ENCODE results near the gene PRICKLE1.
"Not testable (repeated sequence)": the region's sequence is repeated elsewhere in the genome, so short reads cannot be mapped to it uniquely, and the experiment has no call there.

The PRICKLE1 gene

DNA sequence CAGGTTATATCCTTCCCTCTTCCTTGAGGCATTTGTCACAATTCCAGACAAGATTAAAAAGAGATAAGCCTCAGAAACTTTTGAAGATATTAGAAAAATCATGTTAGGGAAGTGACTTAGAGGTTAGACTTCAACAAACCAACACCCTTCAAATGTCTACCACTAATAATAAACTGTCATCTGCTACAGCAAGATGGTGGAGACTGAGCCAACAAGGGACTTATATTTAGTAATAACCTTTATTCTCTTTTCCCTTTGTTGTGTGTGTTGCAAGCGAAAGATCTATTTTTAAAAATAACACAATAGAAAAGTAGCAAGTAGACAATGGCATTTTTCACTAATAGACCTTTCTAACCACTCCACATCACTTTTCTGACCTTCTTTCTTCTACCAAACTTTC is 28.6 kb downstream of the PRICKLE1 start:
- DNase-seq (ENCODE audit: insufficient read length, low spot score) (no peak), FAIRE-seq (no peak)

DNA sequence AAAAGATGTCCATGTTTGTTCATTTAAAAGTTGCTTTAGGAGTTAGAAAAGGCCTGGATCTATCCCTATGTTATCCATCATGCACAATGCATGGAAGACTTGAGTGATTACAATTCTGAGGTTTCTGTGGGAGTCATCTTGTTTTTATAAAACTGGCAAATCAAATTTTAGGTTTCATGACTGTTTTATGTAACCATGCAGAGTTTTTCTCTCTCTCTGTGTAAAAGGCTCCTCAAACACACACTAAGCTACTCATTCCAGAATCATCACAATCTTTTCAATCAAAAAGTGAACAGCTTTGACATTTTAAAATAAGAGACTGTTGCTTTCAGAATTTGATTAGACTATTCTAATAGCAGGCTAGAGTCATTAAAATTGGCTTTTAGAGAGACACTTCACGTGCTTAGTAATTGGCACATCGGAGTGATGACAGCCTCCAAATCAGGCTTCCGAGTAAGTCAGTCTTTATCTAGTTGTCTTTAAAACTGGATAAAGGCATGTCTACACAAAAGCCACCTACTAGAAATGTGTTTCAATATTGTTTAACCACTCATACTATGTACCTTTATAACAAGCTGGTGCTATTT is 31.9 kb downstream of the PRICKLE1 start:
- no peak for FAIRE-seq
- DNase-seq (ENCODE audit: insufficient read length, low spot score) = no peak

DNA sequence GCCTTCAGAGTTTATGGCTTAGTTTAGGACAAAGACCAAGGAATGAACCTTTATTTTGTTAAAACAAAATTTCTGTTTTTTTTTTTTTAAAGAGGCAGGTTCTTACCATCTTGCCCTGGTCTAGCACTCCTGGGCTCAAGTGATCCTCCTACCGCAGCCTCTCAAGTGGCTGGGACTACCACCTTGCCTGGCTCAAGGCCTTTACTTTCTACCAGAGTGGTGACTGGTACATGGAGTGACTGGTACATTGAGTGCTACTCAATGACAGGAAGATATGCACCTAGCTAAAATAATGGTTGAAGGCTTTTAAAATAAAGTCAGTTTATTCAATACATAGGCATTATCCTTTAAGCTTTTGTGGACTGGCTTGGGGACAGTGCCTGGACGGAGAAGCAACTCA is 32.6 kb downstream of the PRICKLE1 start:
- DNase-seq (ENCODE audit: insufficient read length, low spot score) (no peak), FAIRE-seq (no peak)

DNA sequence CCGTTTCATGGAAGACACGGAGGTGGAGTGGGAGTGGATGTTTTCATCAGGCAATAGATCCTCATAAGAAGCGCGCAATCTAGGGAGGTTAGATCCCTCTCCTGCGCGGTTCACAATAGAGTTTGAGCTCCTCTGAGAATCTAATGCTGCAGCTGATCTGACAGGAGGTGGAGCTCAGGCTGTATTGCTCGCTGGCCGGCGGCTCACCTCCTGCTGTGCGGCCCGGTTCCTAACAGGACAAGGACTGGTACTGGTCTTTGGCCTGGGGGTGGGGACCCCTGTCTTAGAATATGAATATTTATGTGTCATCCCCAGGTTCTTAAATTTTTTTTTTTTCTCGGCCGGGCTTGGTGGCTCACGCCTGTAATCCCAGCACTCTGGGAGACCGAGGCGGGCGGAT is 36.7 kb downstream of the PRICKLE1 start:
- FAIRE-seq = no peak
- DNase-seq (ENCODE audit: insufficient read length, low spot score) = no peak

DNA sequence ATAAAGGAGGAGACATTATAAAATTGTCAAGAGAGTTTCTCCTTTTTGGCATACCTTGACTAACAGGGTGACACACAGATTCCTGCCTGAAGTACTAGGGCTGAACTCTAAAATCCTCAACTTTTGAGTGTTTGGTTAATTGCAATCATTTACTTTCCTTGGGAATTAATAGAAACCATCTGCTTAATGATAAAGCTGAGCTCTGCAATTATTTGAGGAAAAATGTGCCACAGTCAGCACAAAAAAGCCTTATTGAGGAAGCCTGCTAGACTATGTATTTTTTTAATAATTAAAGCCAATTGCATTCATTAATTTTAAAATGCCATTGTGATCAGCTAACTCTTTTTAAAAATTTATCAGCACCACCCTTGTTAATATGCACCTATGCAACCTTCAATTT is 38.7 kb downstream of the PRICKLE1 start:
- DNase-seq (ENCODE audit: insufficient read length, low spot score) (no peak), FAIRE-seq (no peak)

DNA sequence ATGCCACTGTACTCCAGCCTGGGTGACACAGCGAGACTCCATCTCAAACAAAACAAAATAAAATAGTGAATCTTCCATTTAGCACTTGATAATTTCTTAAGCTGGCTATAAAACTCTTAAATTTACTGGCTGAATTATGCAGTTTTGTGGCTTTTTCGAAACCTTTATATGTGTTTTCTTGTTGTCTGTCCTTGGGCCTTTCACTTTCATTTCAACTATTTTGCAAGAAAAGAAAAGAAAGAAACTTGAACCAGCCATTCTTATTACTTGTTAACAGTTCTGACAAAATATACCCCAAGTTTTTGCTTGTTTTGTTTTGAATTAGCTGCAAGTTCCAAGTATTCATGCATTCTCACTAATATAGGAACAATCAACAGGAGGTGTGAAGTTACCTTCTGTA is 42.8 kb downstream of the PRICKLE1 start:
- DNase-seq (ENCODE audit: insufficient read length, low spot score) (no peak), FAIRE-seq (no peak)

DNA sequence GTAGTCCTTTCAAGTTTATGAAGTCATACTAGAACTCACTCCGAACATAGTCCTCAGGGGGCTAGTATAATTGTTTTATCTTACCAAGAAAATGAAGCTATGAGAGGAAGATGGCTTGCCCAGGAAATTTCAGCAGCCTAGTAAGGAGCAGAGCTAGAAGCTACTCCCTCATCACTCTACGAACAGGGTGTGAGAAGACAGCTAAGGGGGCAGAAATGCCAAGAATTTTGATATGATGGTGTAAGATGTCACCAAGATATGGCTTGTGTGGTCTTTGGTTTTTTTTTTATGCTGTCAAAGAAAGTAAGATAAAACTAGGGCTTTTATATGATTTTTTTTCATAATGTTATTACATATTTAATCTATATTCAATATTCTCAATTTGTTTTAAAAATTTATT is 47.6 kb downstream of the PRICKLE1 start:
- no peak for FAIRE-seq
- DNase-seq (ENCODE audit: insufficient read length, low spot score) = peak; percentile 24

DNA sequence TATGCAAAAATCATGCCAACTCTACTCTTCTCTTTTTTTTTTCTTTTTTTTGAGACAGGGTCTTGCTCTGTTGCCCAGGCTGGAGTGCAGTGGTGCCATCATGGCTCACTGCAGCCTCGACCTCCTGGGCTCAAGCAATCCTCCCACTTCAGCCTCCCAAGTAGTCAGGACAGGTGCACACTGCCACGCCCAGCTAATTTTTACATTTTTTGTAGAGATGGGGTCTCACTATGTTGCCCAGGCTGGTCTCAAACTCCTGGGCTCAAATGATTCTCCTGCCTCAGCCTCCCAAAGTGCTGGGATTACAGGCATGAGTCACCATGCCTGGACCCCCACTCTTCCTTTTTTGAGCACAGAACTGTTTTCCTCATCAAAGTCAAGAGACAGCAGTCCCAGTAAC is 48.2 kb downstream of the PRICKLE1 start:
- DNase-seq (ENCODE audit: insufficient read length, low spot score); FAIRE-seq: not testable (repeated sequence)

DNA sequence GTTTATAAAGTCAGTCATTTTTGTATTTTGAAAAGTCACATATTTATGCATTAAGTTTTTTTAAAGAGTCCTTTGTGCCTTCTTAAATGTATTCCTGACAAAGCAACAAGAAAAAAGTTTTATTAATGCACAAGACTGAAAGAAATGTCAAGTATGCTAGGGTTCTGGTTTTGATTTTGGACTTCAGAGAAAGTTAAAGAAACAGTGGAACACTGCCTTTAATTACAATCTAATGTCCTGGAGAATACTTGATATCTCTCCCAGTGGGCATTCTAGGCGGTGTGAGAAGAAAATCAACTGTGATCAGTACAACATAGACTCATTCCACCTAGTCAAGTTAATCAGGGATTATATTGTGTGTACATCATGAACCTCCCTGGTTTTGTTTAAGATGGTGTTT is 49.9 kb downstream of the PRICKLE1 start:
- no peak for FAIRE-seq

DNA sequence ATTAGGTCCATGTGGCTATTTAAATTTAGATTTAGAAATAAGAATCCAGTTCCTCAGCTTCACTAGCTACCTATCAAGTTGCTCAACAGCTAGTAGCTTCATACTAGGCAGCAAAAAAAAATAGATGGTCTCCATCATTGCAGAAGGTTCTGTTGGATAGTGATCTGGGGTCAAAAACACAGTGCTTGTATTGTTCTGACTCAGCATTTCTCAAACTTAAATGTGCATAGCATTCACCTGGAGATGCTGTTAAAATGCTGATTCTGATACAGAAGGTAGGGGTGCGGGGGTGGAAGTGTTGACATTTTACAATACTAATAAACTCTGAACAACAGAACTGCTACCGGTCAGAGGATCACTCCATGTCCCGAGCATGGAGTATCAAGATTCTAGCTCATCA is 51.3 kb downstream of the PRICKLE1 start:
- DNase-seq (ENCODE audit: insufficient read length, low spot score) (no peak), FAIRE-seq (no peak)

More for the DNA sequence above, 49.9 kb downstream of the PRICKLE1 start:
- DNase-seq (ENCODE audit: insufficient read length, low spot score) = no peak

DNA sequence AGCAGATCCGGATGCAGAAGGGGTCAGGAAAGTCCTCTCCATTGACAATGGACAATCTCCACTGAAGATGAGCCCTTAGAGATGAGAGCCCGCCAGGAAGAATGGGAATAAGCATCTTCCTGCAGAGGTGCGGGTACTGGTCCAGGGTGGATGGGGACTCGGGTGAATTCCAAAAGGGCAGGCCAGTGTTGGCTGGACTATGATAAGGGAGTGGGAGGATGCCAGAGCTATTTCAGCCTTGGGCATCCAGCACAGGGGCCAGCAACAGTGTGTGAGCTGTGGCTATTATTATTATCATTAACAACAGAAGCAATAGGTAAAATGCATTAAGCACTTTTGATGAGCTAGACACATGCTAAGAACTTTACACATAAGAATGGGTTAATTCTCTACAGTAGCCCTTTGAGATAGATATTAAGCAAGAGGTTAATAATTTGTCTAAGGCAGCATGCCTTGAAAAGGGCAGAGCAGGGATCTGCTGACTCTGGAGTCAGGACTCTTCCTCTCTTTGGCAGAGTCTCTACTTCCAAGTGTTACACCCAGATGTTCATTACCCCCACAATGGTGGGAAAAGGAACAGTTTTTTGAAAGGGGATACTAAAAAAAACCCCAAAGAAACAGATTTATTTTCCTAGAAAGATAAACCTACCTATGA is 55.2 kb downstream of the PRICKLE1 start:
- DNase-seq (ENCODE audit: insufficient read length, low spot score) (no peak), FAIRE-seq (no peak)

DNA sequence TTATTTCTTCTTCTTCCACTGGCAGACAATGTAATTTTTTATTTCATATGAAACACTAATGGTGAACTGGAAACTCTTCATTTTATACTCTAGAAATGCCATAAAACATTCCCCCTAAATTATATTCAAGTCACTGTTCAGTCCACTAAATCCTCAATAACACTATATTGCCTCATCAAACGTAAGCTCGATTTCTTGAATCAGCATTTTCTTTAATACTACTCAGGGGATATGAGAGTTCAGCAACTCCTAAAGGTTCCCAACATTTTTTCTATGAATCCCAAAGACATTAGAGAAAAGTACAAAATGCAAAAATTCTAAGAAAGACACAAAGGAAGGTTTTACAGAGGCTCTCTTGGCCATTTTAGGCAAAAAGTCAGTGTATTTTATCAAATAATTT is 59.3 kb downstream of the PRICKLE1 start:
- DNase-seq (ENCODE audit: insufficient read length, low spot score) (no peak), FAIRE-seq (no peak)

DNA sequence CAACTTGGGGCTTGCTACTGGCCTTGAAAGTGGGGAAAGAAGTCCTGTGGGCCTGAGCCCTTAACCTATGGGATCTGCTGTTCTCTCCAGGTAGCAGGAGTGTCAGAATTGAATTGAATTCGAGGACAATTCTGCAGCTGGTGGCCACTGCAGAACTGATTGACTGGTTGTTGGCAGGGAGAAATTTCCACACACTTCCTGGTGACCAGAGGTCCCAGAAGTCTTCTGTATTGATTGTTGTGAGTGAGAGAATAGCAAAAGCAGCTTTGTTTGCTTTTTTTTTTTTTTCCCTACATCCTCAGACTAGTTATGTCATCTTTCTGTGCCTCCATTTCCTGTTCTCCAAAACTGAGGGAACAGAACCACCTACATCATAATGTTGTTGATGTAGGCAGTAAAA is 64.1 kb downstream of the PRICKLE1 start:
- FAIRE-seq (no peak), DNase-seq (ENCODE audit: insufficient read length, low spot score) (no peak)

DNA sequence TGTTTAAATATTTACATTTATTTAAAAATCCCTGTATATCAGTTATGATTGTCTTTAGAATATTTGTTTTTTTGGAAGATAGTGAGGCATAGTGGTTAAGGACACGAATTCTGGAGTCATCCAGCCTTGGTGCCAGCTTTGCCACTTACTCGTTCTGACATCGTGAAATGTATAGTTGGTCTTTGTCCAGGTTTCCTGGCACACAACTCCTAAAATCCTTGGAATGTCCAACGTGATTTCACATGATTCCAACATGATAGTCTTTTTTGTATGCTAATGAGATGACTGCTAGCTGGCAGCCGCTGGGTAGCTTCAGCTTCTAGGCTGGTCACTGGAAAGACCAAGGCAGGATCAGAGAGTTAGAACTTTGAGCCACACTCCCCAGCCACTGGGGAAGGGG is 64.8 kb downstream of the PRICKLE1 start:
- DNase-seq (ENCODE audit: insufficient read length, low spot score) (no peak), FAIRE-seq (no peak)

DNA sequence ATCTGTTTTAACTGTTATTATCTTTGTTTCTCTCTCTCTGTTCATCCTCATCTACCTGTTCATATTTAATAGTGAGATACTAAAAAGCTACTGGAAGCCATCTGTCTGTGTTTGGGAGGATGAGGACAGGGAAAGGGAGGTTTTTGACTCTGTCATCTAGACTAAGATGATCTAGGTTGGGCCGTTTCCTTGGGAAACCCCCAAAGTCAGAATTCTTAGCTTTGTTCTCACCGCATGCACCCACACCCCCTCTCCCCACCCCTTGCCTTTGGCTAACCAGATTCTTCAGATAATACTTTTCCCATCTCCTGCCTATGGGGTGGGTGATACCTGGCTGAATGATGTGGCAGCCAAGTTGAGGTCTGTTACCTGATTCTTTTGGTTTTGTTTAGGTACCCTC is 73.0 kb downstream of the PRICKLE1 start:
- no peak for DNase-seq (ENCODE audit: insufficient read length, low spot score)
- FAIRE-seq = no peak

DNA sequence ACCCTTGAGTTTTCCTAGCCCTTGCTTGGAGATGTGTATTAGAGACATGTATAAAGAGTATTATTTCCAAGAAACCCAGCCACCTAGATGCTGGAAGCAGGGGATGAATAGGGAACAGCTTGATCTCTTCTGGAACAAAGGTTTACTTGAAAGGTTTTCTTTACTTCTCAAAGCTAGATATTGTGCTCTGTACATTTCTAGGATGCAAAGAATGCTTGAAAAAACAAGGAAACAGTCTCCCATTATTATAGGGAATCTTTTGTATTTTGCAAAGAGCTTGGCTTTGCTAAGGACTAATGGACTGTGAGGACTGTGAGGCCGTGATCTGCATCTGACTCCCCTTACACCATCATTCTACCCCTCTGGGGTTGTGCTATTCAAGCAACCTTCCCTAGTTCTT is 77.9 kb downstream of the PRICKLE1 start:
- DNase-seq (ENCODE audit: insufficient read length, low spot score) (no peak), FAIRE-seq (no peak)

DNA sequence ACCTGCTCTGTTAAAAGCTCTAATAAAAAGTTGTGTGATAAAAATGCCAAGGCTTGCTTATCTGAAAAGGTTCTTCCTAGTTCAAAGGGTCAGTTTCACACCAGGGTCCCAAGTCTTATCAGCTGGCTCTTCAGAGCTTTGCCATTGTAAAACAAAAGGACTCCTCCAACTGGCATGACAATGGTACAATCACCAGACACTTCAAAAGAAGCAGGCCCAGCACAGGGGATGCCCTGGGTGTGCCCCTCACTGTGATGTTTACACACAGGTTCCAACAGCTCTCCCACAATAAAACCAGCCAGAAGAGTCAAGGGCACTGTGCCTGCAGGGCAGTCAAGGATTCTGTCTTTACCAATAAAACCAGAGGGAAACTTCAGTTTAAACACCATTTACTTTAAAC is 78.7 kb downstream of the PRICKLE1 start:
- no peak for FAIRE-seq
- DNase-seq (ENCODE audit: insufficient read length, low spot score) = no peak

DNA sequence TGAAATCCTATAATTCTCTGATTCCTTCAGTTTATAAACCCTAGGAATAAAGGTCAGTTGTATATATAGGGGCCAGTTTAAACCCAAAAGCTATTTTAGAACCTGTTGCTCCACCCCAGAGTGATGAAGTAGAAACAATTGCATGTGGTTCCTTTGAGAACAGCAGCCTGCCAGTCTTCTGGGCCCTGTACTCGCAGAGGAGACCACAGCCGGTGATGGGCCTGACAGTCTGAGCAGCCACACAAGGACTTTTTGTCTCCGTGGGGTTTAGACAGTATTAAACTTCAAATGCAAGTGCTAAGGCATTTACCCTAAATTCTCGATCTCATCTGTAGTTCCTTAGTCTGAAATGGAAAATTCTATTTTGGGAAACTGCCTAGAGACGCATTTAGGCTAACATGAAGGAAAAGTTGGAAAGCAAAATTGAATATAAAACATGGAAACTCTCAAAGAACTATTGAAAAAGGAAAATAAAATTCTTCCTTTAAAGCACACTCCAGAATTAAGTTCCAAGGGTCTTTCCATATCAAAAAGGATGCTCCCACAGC is 80.6 kb downstream of the PRICKLE1 start:
- DNase-seq (ENCODE audit: insufficient read length, low spot score) (no peak), FAIRE-seq (no peak)

DNA sequence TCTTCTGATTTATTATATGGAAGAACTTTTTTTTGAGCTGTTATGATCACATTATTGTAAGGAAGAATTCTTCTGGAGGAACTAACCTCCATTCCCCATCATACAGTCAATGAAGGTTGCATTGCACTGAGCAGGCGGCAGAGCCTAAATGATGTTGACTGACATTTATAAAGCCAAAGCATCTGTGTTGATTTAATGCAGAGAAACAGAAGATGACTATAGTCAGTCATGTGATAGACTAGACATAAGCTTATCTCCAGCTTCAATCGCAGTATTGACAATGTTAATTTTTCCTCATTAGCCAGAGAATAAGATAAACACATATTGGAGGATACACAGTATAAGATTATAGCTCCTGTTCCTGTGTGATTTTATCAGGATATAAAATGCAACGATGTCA is 82.0 kb downstream of the PRICKLE1 start:
- DNase-seq (ENCODE audit: insufficient read length, low spot score) = no peak
- FAIRE-seq = no peak

DNA sequence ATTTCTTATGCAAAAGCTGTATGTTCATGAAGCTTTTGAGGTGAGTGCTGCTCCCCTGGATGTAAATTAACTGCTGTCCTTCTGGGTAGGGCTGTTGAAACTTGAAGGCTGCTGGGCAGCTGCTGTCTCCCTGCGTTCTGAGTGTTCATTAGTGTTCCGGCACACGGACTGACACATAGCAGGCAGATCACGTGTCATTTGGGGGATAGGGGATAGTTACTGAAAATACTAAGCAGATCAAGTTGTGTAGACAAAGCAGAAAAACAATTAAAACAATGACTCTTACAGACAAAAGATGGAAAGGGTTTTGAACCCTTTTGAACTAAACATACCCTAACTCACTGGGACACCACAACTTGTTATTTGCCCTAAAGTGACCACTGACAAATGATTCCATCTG is 82.5 kb downstream of the PRICKLE1 start:
- no peak for DNase-seq (ENCODE audit: insufficient read length, low spot score)
- FAIRE-seq = no peak

DNA sequence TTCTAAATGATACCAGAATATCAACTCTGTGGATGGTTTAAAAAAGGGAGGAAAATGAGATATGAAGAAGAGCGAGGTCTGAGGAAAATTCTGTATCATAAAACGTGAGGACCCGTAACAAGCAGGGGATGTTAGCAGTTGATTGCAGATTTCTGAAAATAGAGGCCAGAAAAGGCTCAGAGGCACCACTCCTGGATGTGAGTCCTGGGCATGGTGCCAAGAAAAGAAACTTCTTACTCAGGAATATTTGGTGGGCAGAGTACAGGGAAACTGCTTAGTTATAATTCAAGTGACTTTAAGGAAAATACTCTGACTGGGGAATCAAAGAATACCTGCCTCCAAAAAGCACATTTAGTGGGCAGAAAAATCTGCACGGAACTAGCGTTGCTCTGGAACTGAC is 85.5 kb downstream of the PRICKLE1 start:
- DNase-seq (ENCODE audit: insufficient read length, low spot score) (peak; percentile 14), FAIRE-seq (no peak)

DNA sequence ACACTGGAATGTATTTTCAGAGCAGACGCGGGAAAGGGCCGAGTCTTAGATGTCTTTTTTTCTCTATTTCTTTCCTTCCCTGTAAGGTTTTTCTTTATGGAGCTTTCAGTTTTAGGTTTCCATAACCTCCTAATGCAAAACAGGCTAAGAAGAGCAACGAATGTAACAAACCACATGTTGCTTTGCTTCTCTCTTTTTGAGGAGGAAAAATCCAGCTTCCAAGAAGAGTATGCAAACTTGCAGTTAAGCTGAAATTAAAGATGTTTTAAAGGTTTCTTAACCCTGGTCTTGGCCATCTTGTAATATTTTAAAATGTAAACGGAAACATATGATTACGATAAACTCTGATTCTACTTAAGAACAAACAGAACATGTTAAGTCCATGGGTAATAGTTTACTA is 86.9 kb downstream of the PRICKLE1 start:
- DNase-seq (ENCODE audit: insufficient read length, low spot score) = no peak
- FAIRE-seq = no peak

Measured in HTR-8/SVneo (cell line).